ENCODE data around the gene CKMT2. TPM values are rescaled to one million over a fixed set of nuclear protein-coding genes. Genes with fewer than 3 reads are reported as not detected.
"Not testable (repeated sequence)": the region's sequence is repeated elsewhere in the genome, so short reads cannot be mapped to it uniquely, and the experiment has no call there.

CKMT2 gene
- total RNA-seq, 2 donors from 2014 or later = 909 to 1,365 TPM

GRCh38 chr5:81265101-81265500, 32.0 kb downstream of the CKMT2 start:
- no peaks in the 10 kb centered on the region for H3K9me3 ChIP-seq
- no peak for TF ChIP-seq CTCF (IDR thresholded peaks at IDR 0.05)
- H3K4me1 ChIP-seq = no peaks in the 10 kb centered on the region
- no peak for DNase-seq (ENCODE audit: low spot score)
- H3K27ac ChIP-seq = no peak overlapping the region
- no peak overlapping the region for H3K4me3 ChIP-seq
- H3K36me3 ChIP-seq = peaks cover 97% of the 10 kb centered on the region
- no peaks in the 10 kb centered on the region for H3K27me3 ChIP-seq

DNA sequence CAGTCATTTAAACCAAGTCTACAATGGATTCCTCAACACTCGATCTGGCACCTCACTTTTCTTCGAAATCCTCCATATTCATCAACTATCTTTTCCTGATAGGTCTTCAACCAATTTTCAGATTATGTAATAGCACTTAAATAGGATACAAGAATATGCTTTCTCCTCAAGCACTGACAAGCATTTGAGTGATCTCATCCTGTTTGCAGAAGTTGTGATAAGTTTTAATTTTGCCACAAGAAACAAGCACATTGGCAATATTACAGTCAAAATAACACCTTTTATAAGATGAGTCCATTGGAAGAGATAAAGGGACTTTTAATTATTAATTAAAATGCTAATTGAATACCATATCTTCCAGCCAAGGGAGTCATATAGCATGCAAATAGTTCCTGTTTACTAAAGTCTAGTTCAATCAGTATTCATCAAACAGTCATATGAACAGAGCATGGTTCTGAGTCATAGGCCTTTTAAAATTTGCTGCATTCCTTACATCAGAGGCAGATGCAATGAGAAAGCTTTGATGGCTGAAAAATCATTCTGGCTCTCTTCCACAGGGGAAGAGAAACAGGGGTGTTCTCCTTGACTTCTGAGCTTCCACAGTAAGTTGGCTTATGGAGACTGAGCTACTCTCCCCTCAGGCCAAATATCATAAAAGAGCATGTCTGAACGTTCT, 35.5 kb downstream of the CKMT2 start:
- no peaks in the 10 kb centered on the region for H3K27me3 ChIP-seq
- H3K27ac ChIP-seq = no peak overlapping the region
- H3K36me3 ChIP-seq = peaks cover 77% of the 10 kb centered on the region
- H3K4me3 ChIP-seq = no peak overlapping the region
- no peaks in the 10 kb centered on the region for H3K4me1 ChIP-seq
- no peak for TF ChIP-seq CTCF (IDR thresholded peaks at IDR 0.05)
- no peak for DNase-seq (ENCODE audit: low spot score)
- H3K9me3 ChIP-seq = peaks cover 4 to 19% of the 10 kb centered on the region in 2 donors

- no peak overlapping the region for H3K27ac ChIP-seq
- H3K4me1 ChIP-seq = no peaks in the 10 kb centered on the region
- TF ChIP-seq CTCF (IDR thresholded peaks at IDR 0.05) = no peak
- no peaks in the 10 kb centered on the region for H3K27me3 ChIP-seq
- no peak overlapping the region for H3K4me3 ChIP-seq
- peaks cover 4 to 30% of the 10 kb centered on the region in 2 donors for H3K9me3 ChIP-seq
- peaks cover 66% of the 10 kb centered on the region for H3K36me3 ChIP-seq
- DNase-seq (ENCODE audit: low spot score) = no peak
These were observed 36.8 kb downstream of the CKMT2 start for GRCh38 chr5:81269751-81270393.

DNA sequence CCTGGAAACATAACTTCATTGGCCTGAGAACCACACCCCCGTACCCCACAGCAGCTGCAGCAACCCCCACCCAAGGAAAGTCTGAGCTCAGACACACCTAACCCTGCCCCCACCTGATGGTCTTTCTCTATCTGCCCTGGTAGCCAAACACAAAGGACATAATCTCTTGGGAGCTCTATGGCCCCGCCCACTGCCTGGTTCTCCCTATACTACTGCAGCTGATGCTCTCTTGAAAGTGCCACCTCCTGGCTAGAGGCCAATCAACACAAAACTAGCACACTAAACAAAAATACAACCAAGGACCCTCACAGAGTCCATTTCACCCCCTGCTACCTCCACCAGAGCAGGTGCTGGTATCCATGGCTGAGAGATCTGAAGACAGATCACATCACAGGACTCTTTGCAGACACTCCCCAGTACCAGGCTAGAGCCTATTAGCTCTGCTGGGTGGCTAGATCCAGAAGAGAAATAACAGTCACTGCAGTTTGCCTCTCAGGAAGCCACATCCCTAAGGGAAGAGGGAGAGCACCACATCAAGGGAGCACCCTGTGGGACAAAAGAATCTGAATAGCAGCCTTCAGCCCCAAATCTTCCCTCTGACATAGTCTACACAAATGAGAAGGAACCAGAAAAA, 37.4 kb downstream of the CKMT2 start:
- peaks cover 60% of the 10 kb centered on the region for H3K36me3 ChIP-seq
- not testable (repeated sequence) for H3K4me1 ChIP-seq; DNase-seq (ENCODE audit: low spot score); H3K4me3 ChIP-seq; H3K27ac ChIP-seq; H3K27me3 ChIP-seq
- H3K9me3 ChIP-seq = peaks cover 4 to 36% of the 10 kb centered on the region in 2 donors

DNA sequence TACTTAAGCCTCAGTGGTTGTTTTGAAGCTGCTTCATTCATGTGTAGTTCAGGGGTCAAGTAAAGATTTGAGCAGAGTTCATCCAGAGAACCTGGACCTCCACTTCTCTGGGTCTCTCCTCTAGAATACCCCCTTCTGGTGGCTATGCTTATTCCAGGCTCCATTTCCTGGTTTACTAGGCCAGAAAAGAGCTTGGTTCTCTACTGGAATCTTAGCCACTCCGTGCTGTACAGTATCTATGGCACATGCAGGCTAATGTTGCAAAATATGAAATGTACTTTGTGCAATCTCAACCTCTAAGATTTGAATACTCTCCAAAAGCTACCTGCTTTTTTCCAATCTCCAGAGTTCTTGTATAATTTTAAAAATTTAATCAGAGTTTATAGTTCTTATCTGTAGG, 50.9 kb downstream of the CKMT2 start:
- H3K9me3 ChIP-seq = no peaks in the 10 kb centered on the region
- H3K4me3 ChIP-seq = no peak overlapping the region
- H3K27ac ChIP-seq = no peak overlapping the region
- DNase-seq (ENCODE audit: low spot score) = no peak
- TF ChIP-seq CTCF (IDR thresholded peaks at IDR 0.05) = no peak
- no peaks in the 10 kb centered on the region for H3K36me3 ChIP-seq
- H3K27me3 ChIP-seq = no peaks in the 10 kb centered on the region
- no peaks in the 10 kb centered on the region for H3K4me1 ChIP-seq

DNA sequence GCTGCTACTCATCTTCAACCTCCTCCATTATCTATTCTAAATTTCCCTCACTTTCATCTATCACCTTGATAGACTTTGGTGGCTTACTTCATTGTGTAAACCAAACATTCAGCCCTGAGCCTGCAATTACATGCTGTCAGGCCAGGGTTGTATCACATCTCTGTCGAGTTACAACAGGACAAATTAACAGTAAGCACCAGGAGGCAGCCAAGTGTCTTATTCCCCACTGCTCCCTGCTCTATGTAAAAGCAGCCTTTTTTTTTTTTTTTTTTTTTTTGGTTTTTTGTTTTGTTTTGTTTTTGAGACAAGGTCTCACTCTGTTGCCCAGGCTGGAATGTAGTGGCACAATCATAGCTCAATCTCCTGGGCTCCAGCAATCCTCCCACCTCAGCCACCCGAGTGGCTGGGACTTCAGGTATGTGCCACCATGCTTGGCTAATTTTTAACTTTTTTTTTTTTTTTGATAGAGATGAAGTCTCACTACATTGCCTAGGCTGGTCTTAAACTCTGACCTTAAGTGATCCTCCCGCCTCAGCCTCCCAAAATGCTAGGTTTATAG, 53.0 kb downstream of the CKMT2 start:
- Histone ChIP-seq H3K4me3 (no peak overlapping the region), H3K27ac (no peak overlapping the region), H3K9me3 (peaks cover 0 to 4% of the 10 kb centered on the region in 2 donors), H3K36me3 (peaks cover 5% of the 10 kb centered on the region), H3K4me1 (no peaks in the 10 kb centered on the region), H3K27me3 (no peaks in the 10 kb centered on the region)
- DNase-seq (ENCODE audit: low spot score) = no peak
- TF ChIP-seq CTCF (IDR thresholded peaks at IDR 0.05) = no peak

All from right atrium auricular region (tissue), 2 donors.